ENCODE measurements around the gene SPEF1.
A peak's percentile ranks its signal among the peaks of the same experiment; 100 is the strongest.
"Not testable (repeated sequence)": the region's sequence is repeated elsewhere in the genome, so short reads cannot be mapped to it uniquely, and the experiment has no call there.

Gene SPEF1

GRCh38 chr20:3781153-3781910 is at the start of gene SPEF1:
SPEF1 (minus strand) TSS chr20:3781448; CDS start chr20:3781287, 161 bp downstream.
- DNase-seq: peak; percentile 97

DNA sequence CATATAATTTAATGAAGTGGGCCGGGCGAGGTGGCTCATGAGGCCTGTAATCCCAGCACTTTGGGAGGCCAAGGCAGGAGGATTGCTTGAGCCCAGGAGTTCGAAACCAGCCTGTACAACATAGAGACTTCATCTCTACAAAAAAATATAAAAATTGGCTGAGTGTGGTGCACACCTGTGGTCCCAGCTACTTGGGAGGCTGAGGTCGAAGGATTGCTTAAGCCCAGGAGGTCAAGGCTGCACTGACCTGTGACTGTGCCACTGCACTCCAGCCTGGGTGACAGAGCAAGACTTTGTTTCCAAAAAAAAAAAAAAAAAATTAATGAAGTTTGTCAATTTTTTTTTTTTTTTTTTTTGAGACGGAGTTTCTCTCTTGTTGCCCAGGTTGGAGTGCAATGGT is 48.6 kb upstream of the SPEF1 start:
- not testable (repeated sequence) for DNase-seq

DNA sequence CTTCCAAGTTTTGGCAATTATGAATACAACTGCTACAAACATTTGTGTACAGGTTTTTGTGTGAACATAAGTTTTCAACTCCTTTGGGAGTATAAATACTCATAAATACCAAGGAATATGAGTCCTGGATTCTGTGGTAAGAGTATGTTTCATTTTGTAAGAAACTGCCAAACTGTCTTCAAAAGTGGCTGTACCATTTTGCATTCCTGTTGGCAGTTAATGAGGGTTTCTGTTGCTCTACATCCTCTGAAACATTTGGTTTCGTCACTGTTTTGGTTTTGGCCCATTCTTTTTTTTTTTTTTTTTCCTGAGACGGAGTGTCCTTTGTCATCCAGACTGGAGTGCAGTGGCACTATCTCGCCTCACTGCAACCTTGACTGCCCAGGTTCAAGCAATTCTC is 47.5 kb upstream of the SPEF1 start:
- DNase-seq: no peak

DNA sequence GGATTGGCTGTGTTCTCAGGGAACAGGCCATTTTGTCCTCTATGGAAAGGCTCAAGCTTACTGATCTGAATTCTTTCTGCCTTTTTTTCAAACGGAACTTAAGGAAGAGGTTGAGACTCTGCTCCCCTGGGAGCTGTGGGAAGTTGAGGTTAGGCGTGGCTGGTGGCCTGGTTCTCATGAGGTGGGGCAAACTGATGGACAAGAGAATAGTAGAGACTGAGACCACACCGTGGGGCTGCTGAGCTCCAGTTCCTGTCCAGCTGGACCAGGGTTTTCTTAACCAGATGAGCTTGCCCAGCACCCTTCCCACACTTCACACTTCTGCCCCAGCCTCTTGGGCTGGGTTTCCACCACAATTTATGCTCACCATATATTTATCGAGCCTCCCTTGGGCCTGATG is 45.2 kb upstream of the SPEF1 start:
- DNase-seq: no peak

- DNase-seq: peak; percentile 10
Measured at GRCh38 chr20:3825526-3825925, 44.3 kb upstream of the SPEF1 start.

DNA sequence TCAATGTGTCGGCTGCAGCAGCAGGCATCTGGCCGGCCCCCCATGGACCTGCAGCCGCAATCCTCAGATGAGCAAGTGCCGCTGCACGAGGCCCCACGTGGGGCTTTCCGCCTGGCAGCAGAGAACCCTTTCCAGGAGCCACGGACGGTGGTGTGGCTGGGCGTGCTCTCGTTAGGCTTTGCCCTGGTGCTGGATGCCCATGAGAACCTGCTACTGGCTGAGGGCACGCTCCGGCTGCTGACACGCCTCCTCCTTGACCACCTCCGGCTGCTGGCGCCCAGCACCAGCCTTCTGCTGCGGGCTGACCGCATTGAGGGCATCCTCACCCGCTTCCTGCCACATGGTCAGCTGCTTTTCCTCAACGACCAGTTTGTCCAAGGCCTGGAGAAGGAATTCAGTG is 42.6 kb upstream of the SPEF1 start:
- no peak for DNase-seq

DNA sequence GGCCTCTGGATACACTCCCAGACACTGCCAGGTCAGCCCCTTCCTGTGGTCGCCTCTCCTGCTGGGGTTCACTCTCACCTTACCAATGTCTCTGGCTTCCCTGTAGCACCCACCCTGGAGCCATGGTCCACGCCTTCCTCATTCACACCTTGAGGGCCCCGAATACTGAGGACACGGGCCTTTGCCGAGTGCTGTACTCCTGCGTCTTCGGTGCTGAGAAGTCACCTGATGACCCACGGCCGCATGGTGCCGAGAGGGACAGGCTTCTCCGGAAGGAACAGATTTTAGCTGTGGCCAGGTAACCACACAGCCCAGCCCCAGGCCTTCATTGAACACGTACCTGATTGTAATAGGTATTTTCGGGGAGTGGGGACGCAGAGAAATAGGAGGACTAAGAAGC is 40.7 kb upstream of the SPEF1 start:
- DNase-seq: no peak

- DNase-seq: no peak
Measured at GRCh38 chr20:3820901-3821727, 39.9 kb upstream of the SPEF1 start.

GRCh38 chr20:3820048-3820900 is 39.0 kb upstream of the SPEF1 start, which contains the start of gene AP5S1:
AP5S1 (plus strand) TSS chr20:3820547; CDS start chr20:3822118, 1,571 bp downstream.
- peak; percentile 98 for DNase-seq

- no peak for DNase-seq
Measured at GRCh38 chr20:3819411-3820047, 38.3 kb upstream of the SPEF1 start.

DNA sequence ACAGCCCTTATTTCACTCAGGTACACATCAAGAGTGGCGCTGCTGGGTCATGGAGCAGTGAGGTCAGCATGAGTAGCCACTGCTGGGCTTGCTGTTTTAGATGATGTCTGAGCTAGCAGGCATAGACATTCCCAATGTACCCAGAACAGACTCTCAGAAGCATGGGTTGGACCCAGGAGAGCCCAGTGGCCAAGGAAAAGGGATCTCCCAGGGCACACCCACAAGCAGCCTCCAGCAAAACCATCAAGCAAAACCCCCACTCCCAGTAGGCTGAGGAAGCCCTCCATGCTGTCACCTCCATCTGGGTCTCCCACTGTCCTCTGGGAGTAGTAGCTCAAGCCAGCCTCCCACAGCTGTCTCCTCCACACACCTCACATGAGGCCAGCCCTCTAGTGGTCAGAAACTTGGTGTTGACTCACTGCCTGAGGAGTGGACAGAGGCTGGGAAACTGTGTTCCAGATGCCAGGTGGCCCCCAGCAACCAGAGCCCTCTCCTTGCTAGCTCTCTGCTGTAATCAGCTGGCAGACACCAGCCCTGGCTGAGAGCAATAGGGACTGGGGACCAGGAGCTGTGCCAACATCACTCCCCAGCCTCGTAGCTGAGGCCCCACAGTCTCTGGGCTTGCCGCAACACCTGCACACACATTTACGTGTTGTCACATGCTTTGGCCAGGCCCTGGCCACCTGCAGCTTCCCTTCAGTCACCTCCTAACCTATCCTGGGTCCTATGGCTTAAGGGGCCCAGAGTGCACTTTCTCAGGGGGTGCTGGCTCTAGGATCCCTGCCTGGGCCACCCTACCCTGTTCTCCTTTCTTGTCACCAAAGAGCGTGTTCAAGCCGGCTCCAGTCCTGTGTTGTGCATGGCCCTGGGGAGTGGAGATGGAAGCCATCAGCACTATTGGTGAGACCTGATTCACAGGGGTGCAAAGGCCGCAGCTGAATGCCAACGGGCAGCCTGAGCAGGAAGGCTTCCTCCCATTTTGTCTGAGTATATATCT is 37.2 kb upstream of the SPEF1 start:
- DNase-seq: peak; percentile 94

GRCh38 chr20:3815703-3816315 is 34.6 kb upstream of the SPEF1 start:
- no peak for DNase-seq

GRCh38 chr20:3814928-3815495 is 33.8 kb upstream of the SPEF1 start:
- DNase-seq: no peak

- DNase-seq: no peak
Measured at GRCh38 chr20:3813848-3814581, 32.8 kb upstream of the SPEF1 start.

DNA sequence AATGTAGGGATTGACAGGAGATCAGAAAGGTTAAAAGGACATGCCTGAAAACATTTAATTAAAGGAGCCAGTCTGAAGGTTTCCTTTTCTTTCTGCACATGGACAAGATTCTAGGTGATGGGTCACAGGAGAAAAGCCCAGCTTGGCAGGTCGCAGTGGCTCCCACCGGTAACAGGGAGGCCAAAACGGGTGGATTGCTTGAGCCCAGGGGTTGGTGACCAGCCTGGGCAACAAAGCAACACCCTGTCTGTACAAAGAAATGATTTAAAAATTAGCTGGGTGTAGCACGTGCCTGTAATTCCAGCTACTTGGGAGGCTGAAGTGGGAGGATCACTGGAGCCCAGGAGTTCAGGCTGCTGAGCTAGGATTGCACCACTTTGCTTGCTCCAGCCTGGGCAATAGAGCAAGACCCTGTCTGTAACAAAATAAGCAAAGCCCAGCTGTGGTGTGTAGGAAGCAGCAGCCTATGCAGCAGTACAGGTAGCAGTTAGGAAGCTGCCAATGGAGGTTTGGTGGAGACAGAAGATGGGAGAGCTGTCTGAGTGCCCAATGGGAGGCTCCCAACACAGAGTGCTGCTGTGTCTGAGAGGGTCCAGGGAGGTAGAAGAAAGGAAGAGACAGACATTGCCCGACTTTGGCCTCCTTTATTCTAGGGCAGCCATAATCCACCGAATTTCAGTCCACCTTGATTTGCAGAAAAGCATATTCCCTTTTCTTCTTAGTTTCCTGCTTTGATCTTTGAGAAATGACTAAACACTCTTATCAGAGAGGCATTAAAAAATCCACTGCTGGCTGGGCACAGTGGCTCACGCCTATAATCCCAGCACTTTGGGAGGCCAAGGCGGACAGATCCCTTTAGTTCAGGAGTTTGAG is 32.0 kb upstream of the SPEF1 start:
- DNase-seq: no peak

DNA sequence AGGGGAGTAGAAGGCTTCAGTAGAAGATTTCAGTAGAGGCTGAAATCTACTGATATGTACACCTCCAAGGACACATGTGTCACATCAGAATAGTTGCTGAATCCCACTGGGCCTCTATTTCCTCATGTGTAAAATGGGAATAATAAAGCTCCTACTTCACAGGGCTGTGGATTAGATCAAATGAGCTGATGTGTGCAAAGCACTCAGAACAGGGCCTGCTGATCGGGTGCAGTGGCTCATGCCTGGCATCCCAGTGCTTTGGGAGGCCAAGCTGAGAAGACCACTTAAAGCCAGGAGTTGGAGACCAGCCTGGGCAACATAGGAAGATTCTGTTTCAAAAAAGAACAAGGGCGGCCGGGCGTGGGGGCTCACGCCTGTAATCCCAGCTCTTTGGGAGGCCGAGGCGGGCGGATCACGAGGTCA is 31.0 kb upstream of the SPEF1 start:
- no peak for DNase-seq

GRCh38 chr20:3811467-3812258 is 30.4 kb upstream of the SPEF1 start:
- DNase-seq: peak; percentile 99

DNA sequence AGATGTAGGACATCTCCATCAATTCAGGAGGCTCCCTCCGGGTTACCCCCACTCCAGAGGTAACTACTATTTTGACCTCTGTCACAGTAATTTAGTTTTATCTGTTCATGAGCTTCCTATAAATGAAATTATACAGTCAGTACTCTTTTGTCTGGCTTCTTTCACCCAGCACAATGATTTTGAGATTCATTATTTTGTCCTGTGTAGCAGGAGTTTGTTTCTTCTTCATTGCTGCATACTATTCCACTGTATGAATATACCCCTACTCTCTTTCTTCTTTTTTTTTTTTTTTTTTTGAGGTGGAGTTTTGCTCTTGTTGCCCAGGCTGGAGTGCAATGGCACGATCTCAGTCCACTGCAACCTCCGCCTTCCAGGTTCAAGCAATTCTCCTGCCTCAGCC is 27.3 kb upstream of the SPEF1 start:
- DNase-seq: no peak
